NB4 (cell line): ENCODE results near the gene SYNM.

ENCODE experiments used
- DNase-seq: peaks from one replicate; pipeline ENCODE4 v3.0.0; 2010; ENCODE audit warnings: low read depth
- H3K4me3 ChIP-seq: one replicate; pipeline ENCODE4 v1.5.1; 2011; ENCODE audit warnings: mild to moderate bottlenecking, low read depth, low read length, moderate library complexity
- MYC ChIP-seq: IDR thresholded peaks from 2 replicates; pipeline ENCODE4 v1.6.1; 2011; ENCODE audit warnings: low read depth, low read length
- POLR2A ChIP-seq: IDR thresholded peaks from 2 replicates; pipeline ENCODE4 v1.6.1; 2011; ENCODE audit warnings: mild to moderate bottlenecking; ENCODE audit not compliant: insufficient read length; ENCODE audit errors: extremely low read depth
- TF ChIP-seq, protein P1 (sequence below): IDR thresholded peaks from one replicate; pipeline ENCODE4 v1.5.1; 2012; ENCODE audit warnings: low read depth, low read length
- TF ChIP-seq, protein P2 (sequence below): IDR thresholded peaks from 2 replicates; pipeline ENCODE4 v1.6.1; 2011; ENCODE audit warnings: low read depth, low read length

The SYNM gene

DNA sequence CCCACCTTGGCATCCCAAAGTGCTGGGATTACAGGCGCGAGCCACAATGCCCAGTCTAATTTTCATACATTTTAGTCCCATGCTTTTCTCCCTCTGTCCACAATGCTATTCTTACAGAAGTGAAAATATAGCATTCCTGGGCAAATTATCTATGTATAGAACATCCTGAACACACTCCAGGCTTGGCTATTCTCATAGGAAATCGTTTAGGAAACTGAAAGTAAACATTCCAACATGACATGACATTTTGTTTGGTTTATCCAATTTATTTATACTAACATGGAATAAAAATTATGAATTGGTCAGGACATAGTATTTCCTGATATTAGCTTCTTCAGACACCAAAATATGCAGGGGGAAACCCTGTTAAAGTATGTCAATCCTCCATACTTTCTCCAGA, 52.6 kb downstream of the SYNM start:
- no peak overlapping the region for H3K4me3 ChIP-seq
- DNase-seq = no peak
- TF ChIP-seq MYC (no peak), POLR2A (no peak)
- TF ChIP-seq, protein P1, sequence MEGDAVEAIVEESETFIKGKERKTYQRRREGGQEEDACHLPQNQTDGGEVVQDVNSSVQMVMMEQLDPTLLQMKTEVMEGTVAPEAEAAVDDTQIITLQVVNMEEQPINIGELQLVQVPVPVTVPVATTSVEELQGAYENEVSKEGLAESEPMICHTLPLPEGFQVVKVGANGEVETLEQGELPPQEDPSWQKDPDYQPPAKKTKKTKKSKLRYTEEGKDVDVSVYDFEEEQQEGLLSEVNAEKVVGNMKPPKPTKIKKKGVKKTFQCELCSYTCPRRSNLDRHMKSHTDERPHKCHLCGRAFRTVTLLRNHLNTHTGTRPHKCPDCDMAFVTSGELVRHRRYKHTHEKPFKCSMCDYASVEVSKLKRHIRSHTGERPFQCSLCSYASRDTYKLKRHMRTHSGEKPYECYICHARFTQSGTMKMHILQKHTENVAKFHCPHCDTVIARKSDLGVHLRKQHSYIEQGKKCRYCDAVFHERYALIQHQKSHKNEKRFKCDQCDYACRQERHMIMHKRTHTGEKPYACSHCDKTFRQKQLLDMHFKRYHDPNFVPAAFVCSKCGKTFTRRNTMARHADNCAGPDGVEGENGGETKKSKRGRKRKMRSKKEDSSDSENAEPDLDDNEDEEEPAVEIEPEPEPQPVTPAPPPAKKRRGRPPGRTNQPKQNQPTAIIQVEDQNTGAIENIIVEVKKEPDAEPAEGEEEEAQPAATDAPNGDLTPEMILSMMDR = no peak
- TF ChIP-seq, protein P2, sequence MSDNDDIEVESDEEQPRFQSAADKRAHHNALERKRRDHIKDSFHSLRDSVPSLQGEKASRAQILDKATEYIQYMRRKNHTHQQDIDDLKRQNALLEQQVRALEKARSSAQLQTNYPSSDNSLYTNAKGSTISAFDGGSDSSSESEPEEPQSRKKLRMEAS = no peak

DNA sequence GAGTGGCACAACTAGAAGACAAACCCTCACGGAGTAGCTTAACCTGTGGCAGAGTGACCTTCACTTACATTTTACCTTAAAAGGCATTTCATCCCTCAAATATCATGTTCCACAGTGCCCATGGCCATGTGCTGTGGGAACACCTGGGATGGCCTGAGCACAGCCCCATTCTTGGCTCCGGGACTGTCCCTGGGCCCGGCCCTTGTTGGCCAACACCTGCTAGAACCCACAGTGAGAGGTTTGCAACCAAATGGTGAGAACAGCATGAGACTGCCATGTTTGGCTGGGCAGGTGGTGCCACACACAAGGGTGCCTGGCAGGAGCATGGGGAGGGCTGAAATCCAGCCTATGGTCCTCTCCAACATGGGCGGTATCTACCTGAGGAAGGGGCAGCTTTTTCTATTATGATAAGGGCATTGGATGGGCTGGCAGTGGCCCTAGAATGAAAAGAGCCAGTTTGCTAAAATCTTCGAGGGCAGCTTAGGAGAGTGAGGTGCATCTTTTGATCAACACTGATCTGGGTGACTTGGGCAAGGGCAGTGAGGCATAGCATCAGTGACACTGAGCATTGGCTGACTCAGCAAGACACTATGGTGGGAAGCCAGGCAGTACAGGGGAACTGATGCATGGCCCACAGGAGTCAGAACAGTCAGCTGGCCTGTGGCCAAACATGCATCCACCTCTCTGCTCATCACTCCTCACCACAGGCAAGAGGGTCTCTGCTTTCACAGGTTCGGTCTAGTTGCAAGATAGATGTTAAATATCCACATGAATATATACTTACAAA, 53.9 kb downstream of the SYNM start:
- no peak overlapping the region for H3K4me3 ChIP-seq
- TF ChIP-seq, protein P2 = no peak
- TF ChIP-seq POLR2A (no peak), MYC (no peak)
- TF ChIP-seq, protein P1 = no peak
- no peak for DNase-seq

DNA sequence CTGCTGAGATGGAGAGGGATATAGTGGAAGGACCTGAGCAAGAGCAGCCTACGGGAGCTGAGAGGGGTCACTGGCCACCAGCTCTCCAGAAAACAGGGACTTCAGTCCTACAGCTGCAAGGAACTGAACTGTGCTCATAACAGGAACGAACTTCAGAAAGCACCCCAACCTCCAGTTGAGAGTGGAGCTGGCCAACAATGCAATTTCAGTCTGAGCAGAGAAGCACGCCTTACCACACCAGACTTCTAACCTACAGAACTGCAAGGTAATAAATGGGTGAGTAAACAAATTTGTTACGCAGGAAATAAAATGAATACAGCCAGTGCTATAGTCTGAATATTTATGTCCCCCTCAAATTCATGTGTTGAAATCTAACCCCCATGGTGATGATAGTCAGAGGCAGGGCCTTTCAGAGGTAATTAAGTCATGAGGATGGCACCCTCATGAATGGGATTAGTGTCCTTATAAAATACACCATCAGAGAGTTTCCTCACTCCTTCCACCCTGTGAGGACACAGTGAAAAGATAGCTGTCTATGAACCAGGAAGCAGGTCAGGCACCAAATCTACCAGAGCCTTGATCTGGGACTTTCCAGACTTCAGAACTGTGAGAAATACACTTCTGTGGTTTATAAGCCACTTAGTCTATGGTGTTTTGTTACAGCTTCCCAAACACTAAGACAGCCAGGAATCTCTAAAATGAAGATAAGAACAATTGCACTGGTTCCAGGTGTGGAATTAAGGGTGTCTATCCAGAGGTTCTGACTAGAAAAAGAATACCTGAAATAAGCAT, 58.6 kb downstream of the SYNM start:
- no peak for TF ChIP-seq MYC
- TF ChIP-seq, protein P2 = no peak
- TF ChIP-seq, protein P1 = no peak
- TF ChIP-seq POLR2A = no peak
- H3K4me3 ChIP-seq = no peak overlapping the region
- no peak for DNase-seq

DNA sequence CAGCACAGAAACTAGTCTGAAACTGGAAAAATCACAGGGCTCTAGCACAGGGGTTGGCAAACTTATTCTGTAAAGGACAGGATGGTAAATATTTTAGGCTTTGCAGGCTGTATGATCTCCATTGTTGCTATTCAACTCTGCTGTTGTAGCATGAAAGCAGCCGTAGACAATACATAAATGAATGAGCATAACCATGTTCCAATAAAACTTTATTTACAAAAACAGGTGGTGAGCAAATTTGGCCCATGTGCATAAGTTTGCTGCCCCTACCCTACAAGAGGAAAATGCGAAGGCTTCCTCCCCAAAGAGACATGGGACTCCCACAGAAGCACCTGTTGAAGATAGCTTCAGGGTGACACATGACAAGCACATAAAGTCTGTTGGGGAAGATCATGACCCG, 59.2 kb downstream of the SYNM start:
- no peak for DNase-seq
- no peak overlapping the region for H3K4me3 ChIP-seq
- TF ChIP-seq, protein P2 = no peak
- no peak for TF ChIP-seq POLR2A
- no peak for TF ChIP-seq MYC
- TF ChIP-seq, protein P1 = no peak

DNA sequence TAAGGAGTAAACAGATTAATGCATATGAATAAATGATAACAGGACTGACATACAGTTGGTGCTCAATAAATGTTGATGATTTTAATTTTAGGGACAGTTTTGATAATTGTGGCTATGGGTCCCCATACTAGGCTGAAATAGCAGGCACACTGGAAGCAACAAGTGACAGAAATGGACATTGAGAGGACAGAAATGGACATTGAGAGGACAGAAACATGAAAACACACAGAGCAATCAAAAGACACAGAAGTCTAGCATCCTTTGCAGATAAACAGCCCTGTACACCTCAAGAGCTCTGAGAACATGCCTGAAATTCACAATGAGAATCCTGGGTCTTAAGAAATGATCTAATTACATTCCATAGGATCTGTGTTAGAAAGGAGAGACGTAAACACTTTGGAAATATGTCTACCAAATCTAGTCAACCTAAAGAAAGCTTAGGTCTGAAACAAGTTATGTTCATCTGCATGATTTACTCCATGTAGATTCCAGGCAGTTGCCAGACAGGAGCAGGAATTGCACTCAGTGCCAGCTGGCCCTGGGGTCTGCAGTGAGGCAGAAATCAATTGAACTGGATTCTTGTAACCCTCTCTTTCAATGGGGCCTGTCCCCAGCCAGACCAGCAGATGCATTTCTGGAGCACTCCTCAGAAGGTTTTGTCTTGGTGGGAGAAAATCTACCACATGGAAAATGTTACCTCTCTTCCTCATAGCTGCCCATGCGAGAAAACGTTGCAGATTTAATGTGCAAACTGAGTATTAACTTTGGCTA, 60.3 kb downstream of the SYNM start:
- no peak overlapping the region for H3K4me3 ChIP-seq
- TF ChIP-seq, protein P1 = no peak
- TF ChIP-seq, protein P2 = no peak
- TF ChIP-seq MYC (no peak), POLR2A (no peak)
- no peak for DNase-seq
